T-helper 17 cell (primary cell): Measurements from ENCODE around the gene BIN2. TPM values are rescaled to one million over a fixed set of nuclear protein-coding genes. Genes with fewer than 3 reads are reported as not detected.

Experiments used
- ATAC-seq: fragments of 150-1000 bp; cut with Tn5 transposase; 2 replicates; pipeline ENCODE4 v1.10.0; 2021; ENCODE audit warnings: mild to moderate bottlenecking, moderate library complexity
- DNase-seq, 3 donors: peaks; one replicate each; pipeline versions ENCODE4 v3.0.0 to v3.0.0-alpha.2; 2020 to 2021
- H3K9me3 ChIP-seq: one replicate; pipeline ENCODE4 v1.7.0; 2013; ENCODE audit warnings: low read length, mild to moderate bottlenecking; ENCODE audit not compliant: control insufficient read depth, poor library complexity, severe bottlenecking
- H3K27ac Mint-ChIP-seq: one replicate; pipeline ENCODE4 v1.8.0; 2022; ENCODE audit warnings: mild to moderate bottlenecking, moderate library complexity, mixed read lengths
- H3K27me3 Mint-ChIP-seq: one replicate; pipeline ENCODE4 v1.8.0; 2022; ENCODE audit warnings: mixed read lengths
- H3K36me3 Mint-ChIP-seq: one replicate; pipeline ENCODE4 v1.8.0; 2022; ENCODE audit warnings: low read depth, mixed read lengths
- H3K4me1 Mint-ChIP-seq: one replicate; pipeline ENCODE4 v1.8.0; 2022; ENCODE audit warnings: mild to moderate bottlenecking, mixed read lengths
- H3K4me3 Mint-ChIP-seq: one replicate; pipeline ENCODE4 v1.8.0; 2022; ENCODE audit warnings: mild to moderate bottlenecking, moderate library complexity, mixed read lengths
- total RNA-seq, 4 donors: library from RNA in 2 of 4; stranded (reverse) in 2 of 4; gene quantifications; one replicate each; pipeline ENCODE4 v1.2.3 and lab custom pipeline; 2022 to 2026

Gene BIN2
- total RNA-seq (100 to 1,000 TPM; 216 to 233 TPM), total RNA-seq (lab: John Stamatoyannopoulos, UW) (234 to 322 reads per million in 2 donors)

GRCh38 chr12:51323966-51324895 lies at the start of gene BIN2:
TSS of gene BIN2 (minus strand) at chr12:51324174. CDS start at chr12:51324102, 72 bp downstream.
- H3K27ac Mint-ChIP-seq, result peak within 1 kb of the TSS; percentile 98
- ATAC-seq (peak; percentile 70), DNase-seq (peak; percentile 44 to 59 (median 56))
- peak within 1 kb of the TSS; percentile 94 for H3K4me3 Mint-ChIP-seq
- H3K27me3 Mint-ChIP-seq, result no peaks in the 10 kb centered on the region
- H3K36me3 Mint-ChIP-seq, result peaks cover 11% of the 10 kb centered on the region
- no peaks in the 10 kb centered on the region for H3K9me3 ChIP-seq
- H3K4me1 Mint-ChIP-seq, result peaks cover 76% of the 10 kb centered on the region

DNA sequence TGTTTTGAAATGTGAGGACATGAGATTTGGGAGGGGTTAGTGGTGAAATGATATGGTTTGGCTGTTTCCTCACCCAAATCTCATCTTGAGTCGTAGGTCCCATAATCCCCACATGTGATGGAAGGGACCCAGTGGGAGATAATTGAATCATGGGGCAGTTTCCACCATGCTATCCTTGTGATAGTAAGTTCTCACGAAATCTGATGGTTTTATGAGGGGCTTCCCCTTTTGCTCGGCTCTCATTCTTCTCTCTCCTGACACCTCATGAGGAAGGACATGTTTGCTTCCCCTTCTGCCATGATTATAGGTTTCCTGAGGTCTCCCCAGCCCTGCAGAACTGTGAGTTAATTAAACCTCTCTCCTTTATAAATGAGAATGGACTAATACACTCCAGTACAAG lies 49.2 kb upstream of the BIN2 start:
- ATAC-seq (no peak), DNase-seq (no peak)
- H3K9me3 ChIP-seq, result no peaks in the 10 kb centered on the region
- Mint-ChIP-seq H3K27me3 (no peaks in the 10 kb centered on the region), H3K27ac (no peak overlapping the region), H3K4me1 (peaks cover 42% of the 10 kb centered on the region), H3K4me3 (no peak overlapping the region), H3K36me3 (peaks cover 8% of the 10 kb centered on the region)

DNA sequence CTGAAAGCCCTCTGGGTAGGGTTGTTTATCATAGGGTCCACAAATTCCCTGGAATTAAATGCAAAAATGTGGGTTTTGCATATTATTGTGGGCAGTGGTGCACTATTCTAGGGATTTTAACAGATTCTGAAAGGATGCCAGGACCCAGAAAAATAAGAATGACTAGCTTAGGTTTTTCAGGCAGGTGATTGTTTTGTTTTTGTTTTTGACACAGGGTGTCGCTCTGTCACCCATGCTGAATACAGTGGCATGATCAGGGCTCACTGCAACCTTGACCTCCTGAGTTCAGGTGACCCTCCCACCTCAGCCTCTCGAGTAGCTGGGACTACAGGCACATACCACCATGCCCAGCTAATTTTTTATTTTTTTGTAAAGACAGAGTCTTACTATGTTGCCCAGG lies 48.0 kb upstream of the BIN2 start:
- peaks cover 3% of the 10 kb centered on the region for H3K36me3 Mint-ChIP-seq
- no peaks in the 10 kb centered on the region for H3K9me3 ChIP-seq
- H3K4me1 Mint-ChIP-seq, result peaks cover 36% of the 10 kb centered on the region
- DNase-seq, result no peak
- ATAC-seq, result no peak
- peak overlapping the region; percentile 93 for H3K27ac Mint-ChIP-seq
- H3K4me3 Mint-ChIP-seq, result no peak overlapping the region
- H3K27me3 Mint-ChIP-seq, result no peaks in the 10 kb centered on the region

DNA sequence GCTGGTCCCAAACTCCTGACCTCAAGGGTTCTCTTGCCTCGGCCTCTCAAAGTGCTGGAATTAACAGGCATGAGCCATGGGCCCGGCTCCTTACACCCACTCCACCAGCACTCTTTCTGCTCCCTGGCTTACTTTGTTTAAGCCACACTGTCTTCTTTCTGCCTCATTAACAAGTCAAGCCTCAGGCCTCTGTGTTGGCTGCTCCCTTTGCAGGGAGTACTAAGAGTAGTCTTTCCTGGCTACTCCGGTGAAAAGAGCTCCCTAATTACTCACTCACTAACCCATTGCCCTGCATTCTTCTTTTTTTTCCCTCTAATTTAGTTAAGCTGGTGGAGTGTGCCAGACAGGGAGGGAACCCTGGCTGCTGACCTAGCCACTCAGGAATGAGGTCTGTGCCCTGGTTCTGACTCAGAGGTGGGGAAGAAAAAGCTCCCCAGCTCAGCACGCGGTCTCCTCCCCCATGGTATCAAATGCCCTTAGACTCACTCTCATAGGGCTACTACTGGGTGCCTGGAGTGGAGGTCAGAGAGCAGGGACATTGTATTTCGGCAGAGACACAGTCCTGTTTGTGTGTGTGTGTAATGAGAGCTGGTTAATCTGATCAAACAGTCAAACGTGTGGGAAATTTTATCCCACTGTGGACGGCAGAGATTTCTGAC lies 47.5 kb upstream of the BIN2 start:
- Mint-ChIP-seq H3K27me3 (no peaks in the 10 kb centered on the region), H3K4me3 (no peak overlapping the region), H3K36me3 (peaks cover 3% of the 10 kb centered on the region), H3K4me1 (peaks cover 36% of the 10 kb centered on the region), H3K27ac (peak overlapping the region; percentile 93)
- ATAC-seq, result no peak
- no peaks in the 10 kb centered on the region for H3K9me3 ChIP-seq
- no peak for DNase-seq

GRCh38 chr12:51370667-51371066 lies 46.7 kb upstream of the BIN2 start:
- Mint-ChIP-seq H3K4me3 (no peak overlapping the region), H3K36me3 (peaks cover 3% of the 10 kb centered on the region), H3K27ac (peak overlapping the region; percentile 97), H3K27me3 (no peaks in the 10 kb centered on the region), H3K4me1 (peaks cover 36% of the 10 kb centered on the region)
- no peak for ATAC-seq
- DNase-seq, result no peak
- H3K9me3 ChIP-seq, result no peaks in the 10 kb centered on the region

GRCh38 chr12:51369581-51369980 lies 45.6 kb upstream of the BIN2 start:
- no peaks in the 10 kb centered on the region for H3K9me3 ChIP-seq
- ATAC-seq, result no peak
- H3K27ac Mint-ChIP-seq, result peak overlapping the region; percentile 97
- no peaks in the 10 kb centered on the region for H3K27me3 Mint-ChIP-seq
- peaks cover 3% of the 10 kb centered on the region for H3K36me3 Mint-ChIP-seq
- no peak for DNase-seq
- H3K4me3 Mint-ChIP-seq, result peak overlapping the region; percentile 90
- H3K4me1 Mint-ChIP-seq, result peaks cover 33% of the 10 kb centered on the region

DNA sequence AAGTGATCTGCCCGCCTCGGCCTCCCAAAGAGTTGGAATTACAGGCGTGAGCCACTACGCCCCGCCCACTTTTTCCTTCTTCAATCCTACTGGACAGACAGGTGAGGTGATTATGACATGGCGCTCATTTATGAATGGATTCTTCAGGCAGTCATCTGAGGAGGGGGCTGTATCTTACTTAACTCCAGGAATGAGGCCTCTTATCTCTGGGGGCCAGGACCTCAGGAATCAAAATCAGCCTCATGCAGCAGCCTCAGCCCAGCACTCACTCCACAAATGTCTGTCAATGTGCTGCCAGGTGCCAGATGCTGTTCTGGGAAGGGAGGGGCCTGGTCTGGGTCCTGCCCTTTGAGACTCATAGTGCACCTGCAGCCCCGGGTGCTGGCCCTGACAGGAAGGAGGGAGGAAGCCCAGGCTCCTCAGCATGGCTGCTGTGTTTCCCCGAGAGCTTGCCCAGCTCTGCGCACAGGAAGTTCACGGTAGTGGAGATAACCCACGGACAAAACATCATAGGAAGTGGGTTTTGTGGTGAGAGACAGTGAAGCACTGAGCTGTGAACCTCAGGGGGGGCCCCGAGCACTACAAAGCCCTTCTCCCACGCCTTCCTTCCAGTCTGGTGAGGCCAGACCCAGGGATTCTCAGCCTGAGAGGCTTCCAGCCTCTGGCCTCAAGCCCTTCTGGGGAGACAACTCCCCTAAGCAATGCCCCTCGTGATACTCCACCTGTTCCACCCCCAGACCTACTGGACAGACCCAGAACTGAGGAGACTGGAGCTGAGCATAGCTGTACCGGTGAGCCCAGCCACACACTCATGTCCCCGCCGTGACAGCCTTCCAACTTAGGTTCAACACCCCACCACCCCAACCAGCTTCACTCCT lies 44.9 kb upstream of the BIN2 start:
- DNase-seq (peak; percentile 76 to 86 (median 82)), ATAC-seq (peak; percentile 96)
- Mint-ChIP-seq H3K4me1 (peaks cover 33% of the 10 kb centered on the region), H3K36me3 (peaks cover 3% of the 10 kb centered on the region), H3K4me3 (peak overlapping the region; percentile 90), H3K27ac (peak overlapping the region; percentile 97), H3K27me3 (no peaks in the 10 kb centered on the region)
- no peaks in the 10 kb centered on the region for H3K9me3 ChIP-seq

- Mint-ChIP-seq H3K36me3 (no peaks in the 10 kb centered on the region), H3K27me3 (no peaks in the 10 kb centered on the region), H3K27ac (no peak overlapping the region), H3K4me1 (peaks cover 24% of the 10 kb centered on the region), H3K4me3 (no peak overlapping the region)
- H3K9me3 ChIP-seq, result no peaks in the 10 kb centered on the region
- ATAC-seq, result no peak
- no peak for DNase-seq
Measured at GRCh38 chr12:51365276-51365675, 41.3 kb upstream of the BIN2 start.

GRCh38 chr12:51364001-51364400 lies 40.0 kb upstream of the BIN2 start:
- no peaks in the 10 kb centered on the region for H3K27me3 Mint-ChIP-seq
- ATAC-seq (no peak), DNase-seq (no peak)
- peaks cover 14% of the 10 kb centered on the region for H3K4me1 Mint-ChIP-seq
- H3K27ac Mint-ChIP-seq, result no peak overlapping the region
- H3K4me3 Mint-ChIP-seq, result no peak overlapping the region
- H3K9me3 ChIP-seq, result no peaks in the 10 kb centered on the region
- H3K36me3 Mint-ChIP-seq, result no peaks in the 10 kb centered on the region

DNA sequence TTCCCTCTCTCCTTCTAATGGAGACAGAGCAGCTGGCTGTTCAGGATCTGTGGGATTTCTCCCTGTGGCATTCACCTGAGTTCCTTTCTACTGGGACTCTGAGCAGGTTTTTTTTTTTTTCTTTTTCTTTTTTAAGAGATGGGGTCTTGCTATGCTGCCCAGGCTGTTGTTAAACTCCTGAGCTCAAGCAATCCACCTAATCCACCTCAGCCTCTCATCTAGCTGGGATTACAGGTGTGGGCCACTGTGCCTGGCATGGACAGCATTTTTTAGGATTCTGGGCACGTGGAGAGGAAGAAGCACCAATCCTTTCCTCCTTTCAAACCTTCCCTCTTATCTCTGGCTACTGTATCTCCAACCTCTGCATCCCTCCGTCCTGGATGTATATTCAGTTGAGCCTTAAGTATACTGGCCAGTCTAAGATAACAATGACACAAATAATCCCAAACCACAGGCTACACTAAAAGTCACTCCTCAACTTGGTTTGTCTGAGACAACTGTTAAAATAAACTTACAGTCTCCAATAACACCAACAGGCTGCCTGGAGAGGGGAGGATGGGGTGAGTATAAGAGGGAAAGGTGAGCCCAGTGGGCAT lies 38.9 kb upstream of the BIN2 start:
- no peak overlapping the region for H3K27ac Mint-ChIP-seq
- no peak for ATAC-seq
- no peak for DNase-seq
- no peaks in the 10 kb centered on the region for H3K27me3 Mint-ChIP-seq
- no peaks in the 10 kb centered on the region for H3K9me3 ChIP-seq
- peaks cover 8% of the 10 kb centered on the region for H3K4me1 Mint-ChIP-seq
- H3K36me3 Mint-ChIP-seq, result no peaks in the 10 kb centered on the region
- no peak overlapping the region for H3K4me3 Mint-ChIP-seq

- H3K9me3 ChIP-seq, result no peaks in the 10 kb centered on the region
- DNase-seq, result no peak
- ATAC-seq, result no peak
- Mint-ChIP-seq H3K27ac (no peak overlapping the region), H3K4me3 (no peak overlapping the region), H3K27me3 (no peaks in the 10 kb centered on the region), H3K36me3 (no peaks in the 10 kb centered on the region), H3K4me1 (peaks cover 6% of the 10 kb centered on the region)
Measured at GRCh38 chr12:51362307-51362706, 38.3 kb upstream of the BIN2 start.

- no peaks in the 10 kb centered on the region for H3K36me3 Mint-ChIP-seq
- peak overlapping the region; percentile 34 for H3K27ac Mint-ChIP-seq
- no peaks in the 10 kb centered on the region for H3K27me3 Mint-ChIP-seq
Measured at GRCh38 chr12:51361161-51362016, 37.4 kb upstream of the BIN2 start.

More at GRCh38 chr12:51361161-51362016, 37.4 kb upstream of the BIN2 start:
- no peaks in the 10 kb centered on the region for H3K9me3 ChIP-seq
- no peak for DNase-seq
- Mint-ChIP-seq H3K4me3 (no peak overlapping the region), H3K4me1 (peaks cover 6% of the 10 kb centered on the region)
- no peak for ATAC-seq
